ENCODE measurements around the gene HECTD2.

DNA sequence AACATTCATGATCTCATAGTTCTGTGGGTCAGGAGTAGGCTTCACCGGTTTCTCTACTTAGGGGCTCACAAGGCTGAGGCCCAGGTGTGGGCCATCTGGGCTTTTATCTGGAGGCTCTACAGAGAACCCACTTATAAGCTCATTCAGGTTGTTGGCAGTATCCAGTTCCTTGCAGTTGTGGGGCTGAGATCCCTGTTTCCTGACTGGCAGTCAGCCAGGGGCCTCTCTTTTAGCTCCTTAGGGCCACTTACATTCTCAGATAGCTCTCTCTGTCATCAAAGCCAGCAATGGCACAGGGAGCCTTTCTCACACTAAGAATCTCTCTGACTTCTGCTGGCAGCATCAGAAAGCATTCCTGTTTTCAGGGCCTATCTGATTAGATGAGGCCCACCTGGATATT lies 18.2 kb upstream of the HECTD2 start:
- TF ChIP-seq, protein P1, sequence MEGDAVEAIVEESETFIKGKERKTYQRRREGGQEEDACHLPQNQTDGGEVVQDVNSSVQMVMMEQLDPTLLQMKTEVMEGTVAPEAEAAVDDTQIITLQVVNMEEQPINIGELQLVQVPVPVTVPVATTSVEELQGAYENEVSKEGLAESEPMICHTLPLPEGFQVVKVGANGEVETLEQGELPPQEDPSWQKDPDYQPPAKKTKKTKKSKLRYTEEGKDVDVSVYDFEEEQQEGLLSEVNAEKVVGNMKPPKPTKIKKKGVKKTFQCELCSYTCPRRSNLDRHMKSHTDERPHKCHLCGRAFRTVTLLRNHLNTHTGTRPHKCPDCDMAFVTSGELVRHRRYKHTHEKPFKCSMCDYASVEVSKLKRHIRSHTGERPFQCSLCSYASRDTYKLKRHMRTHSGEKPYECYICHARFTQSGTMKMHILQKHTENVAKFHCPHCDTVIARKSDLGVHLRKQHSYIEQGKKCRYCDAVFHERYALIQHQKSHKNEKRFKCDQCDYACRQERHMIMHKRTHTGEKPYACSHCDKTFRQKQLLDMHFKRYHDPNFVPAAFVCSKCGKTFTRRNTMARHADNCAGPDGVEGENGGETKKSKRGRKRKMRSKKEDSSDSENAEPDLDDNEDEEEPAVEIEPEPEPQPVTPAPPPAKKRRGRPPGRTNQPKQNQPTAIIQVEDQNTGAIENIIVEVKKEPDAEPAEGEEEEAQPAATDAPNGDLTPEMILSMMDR (IDR thresholded peaks at IDR 0.05) = no peak
- TF ChIP-seq POLR2A (IDR thresholded peaks at IDR 0.05) = no peak
